ENCODE results near the gene VNN1.
"Not testable (repeated sequence)": the region's sequence is repeated elsewhere in the genome, so short reads cannot be mapped to it uniquely, and the experiment has no call there.

VNN1 gene

DNA sequence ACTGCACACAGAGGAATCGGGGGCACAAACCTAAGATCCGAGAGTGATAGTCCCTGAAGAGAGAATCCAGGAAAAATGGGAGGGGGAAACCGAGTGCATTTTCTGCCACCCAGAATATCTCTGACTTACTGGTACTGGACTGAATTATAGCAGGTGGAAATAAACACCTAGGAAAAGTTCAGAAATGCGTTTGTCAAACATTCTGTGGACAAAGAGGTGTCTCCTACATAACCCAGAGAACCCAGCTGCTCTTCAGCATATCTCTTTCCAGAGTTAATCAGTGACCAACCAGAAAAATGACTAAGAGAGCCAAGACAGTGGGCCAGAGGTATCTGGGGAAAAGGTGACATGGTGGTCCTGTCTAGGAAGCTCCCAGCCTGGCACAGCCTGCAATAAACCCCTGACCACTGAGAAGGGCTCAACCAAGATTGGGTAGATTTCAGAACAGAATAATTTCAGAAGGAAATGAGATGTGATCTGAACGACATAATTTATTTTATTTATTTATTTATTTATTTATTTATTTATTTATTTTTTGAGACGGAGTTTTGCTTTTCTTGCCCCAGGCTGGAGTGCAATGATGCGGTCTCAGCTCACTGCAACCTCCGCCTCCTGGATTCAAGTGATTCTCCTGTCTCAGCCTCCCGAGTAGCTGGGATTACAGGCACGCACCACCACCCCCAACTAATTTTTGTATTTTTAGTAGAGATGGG, 6.0 kb upstream of the VNN1 start:
- DNase-seq, result no peak

GRCh38 chr6:132715881-132716637, 2.2 kb upstream of the VNN1 start:
- no peak for DNase-seq

DNA sequence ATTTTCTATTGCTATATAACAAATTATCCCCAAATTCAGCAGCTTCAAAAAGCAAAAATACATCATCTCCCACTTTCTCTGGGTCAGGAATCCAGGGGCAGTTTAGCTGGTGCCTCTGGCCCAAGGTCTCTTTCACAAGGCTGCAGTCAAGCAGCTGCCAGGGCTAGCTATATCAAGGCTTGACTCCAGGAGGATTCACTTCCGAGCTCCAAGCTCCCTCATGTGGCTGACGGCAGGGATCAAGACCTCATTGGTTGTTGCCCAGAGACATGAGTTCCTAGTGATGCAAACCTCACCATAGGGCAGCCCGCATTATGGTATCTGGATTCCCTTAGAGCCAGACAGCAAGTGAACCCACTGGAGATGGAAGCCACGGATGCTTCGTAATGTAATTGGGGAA, 1.3 kb upstream of the VNN1 start:
- DNase-seq, result peak; percentile 29

DNA sequence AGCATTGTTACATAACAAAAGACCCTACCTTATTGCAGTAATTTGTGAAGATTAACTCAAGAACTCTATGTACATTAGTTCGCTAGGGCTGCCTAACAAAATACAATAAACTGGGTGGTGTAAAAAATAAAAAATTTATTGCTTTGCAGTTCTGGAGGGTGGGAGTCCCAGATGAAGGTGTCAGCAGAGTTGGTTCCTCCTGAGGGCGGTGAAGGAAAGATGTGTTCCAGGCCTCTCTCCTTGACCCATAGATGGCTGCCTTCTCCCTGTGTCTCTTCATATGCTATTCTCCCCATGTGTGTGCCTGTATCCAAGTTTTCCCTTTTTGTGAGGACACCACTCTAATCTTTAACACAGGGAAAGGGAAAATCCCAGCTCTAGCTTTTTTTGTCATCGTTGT, 305 bp upstream of the VNN1 start:
- no peak for DNase-seq

GRCh38 chr6:132712366-132712765, 1.5 kb downstream of the VNN1 start:
- DNase-seq, result no peak

- no peak for DNase-seq
Measured at GRCh38 chr6:132708771-132709170, 5.1 kb downstream of the VNN1 start.

DNA sequence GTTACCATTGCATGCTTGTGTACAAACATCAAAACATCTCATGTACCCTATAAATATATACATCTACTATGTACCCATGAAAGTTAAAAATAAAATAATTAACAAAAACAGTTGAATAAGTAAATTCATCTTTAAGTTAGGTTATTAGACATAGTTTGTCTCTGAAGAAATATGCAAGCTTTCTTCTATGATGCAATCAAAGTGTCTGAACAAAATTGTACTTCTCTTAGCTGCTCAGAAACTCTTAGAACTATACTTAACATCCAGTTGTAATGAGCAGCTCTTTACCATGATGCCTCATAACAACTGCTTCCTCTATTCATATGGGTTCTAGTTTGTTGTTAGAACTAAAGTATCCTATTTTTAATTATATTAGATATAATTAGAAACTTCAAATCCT, 5.9 kb downstream of the VNN1 start:
- no peak for DNase-seq

DNA sequence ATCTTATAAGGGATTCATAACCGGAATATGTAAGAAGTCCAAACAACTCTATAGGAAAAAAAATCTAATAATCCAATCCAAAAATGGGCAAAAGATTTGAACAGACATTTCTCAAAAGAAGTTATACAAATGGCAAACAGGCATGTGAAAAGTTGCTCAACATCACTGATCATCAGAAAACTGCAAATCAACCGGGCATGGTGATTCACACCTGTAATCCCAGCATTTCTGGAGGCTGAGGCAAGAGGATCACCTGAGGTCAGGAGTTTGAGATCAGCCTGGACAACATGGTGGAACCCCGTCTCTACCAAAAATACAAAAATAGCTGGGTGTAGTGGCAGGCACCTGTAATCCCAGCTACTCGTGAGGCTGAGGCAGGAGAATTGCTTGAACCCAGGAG, 7.1 kb downstream of the VNN1 start:
- DNase-seq, result not testable (repeated sequence)

DNA sequence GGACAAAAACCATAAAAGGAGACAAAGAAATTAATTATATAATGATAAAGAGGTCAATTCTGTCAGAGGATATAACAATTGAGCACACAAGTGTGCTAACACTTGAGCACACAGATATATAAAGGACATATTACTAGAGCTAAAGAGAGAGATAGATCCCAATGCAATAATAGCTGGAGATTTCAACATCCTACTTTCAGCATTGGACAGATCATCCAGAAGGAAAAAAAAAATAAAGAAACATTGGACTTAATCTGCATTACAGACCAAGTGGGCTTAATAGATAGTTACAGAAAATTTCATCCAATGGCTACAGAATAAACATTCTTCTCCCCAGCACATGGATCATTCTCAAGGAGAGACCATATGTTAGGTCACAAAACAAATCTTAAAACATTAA, 9.9 kb downstream of the VNN1 start:
- DNase-seq, result no peak

GRCh38 chr6:132698608-132699007, 15.2 kb downstream of the VNN1 start:
- DNase-seq, result no peak

- no peak for DNase-seq
Measured at GRCh38 chr6:132695773-132696172, 18.1 kb downstream of the VNN1 start.

DNA sequence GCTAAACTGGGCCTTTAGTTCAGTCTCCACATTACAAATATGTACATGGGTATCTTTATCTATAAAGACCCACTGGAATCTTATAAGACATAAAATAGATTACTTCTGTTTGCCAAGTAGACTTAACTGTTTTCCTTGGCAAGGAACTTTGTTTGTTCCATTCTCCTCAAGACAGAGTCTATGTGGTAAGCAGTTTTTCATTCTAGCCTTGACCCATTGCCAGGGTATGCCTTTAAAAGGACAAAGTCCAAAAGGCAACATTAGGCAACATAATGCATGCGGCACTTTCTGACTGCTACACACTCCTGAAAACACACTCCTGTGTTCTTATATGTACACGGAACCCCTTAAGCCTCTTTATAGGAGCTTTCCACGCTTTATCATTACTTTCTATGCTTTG, 20.4 kb downstream of the VNN1 start:
- DNase-seq, result no peak

- DNase-seq, result no peak
Measured at GRCh38 chr6:132690678-132691077, 23.2 kb downstream of the VNN1 start.

- DNase-seq, result peak; percentile 3
Measured at GRCh38 chr6:132687306-132687705, 26.5 kb downstream of the VNN1 start.

- no peak for DNase-seq
Measured at GRCh38 chr6:132686531-132686930, 27.3 kb downstream of the VNN1 start.

DNA sequence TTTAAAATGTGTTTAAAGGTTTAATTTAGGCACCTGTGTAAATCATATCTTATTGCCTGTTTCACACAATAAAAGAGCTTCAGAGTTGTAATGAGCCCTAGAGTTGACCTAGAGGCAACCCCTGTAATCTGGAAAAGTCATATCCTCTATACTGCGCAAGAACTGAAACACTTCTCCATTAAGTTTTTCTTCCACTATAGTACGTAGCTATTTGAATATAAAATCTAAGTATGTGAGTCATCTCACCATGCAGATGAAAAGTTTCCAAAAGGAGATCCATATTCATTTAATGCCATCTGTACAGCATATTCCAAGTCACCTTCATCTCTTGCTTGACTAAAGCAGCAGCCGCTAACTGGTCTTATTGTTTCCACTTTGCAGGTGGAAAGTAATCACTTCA, 28.8 kb downstream of the VNN1 start:
- no peak for DNase-seq

GRCh38 chr6:132684272-132684671, 29.6 kb downstream of the VNN1 start:
- no peak for DNase-seq

DNA sequence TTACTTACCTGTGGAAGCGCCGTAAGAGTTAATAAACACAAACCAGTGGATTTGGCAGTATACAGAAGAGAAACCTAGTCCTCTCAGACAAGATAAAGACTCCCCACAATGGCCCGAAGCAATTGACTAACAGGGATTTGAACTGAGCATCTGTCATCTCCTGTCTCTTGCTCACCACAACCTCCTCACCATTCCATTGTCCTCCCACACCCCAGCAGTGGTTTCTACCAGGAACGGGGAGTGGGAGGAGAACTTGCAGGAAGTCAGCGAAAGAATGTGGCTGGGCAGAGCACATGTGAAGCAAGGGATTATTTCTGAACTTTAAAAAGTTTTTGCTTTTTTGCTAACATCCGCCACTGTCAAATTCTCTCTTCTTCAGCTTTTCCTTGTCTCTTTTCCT, 30.3 kb downstream of the VNN1 start:
- DNase-seq, result peak; percentile 6

DNA sequence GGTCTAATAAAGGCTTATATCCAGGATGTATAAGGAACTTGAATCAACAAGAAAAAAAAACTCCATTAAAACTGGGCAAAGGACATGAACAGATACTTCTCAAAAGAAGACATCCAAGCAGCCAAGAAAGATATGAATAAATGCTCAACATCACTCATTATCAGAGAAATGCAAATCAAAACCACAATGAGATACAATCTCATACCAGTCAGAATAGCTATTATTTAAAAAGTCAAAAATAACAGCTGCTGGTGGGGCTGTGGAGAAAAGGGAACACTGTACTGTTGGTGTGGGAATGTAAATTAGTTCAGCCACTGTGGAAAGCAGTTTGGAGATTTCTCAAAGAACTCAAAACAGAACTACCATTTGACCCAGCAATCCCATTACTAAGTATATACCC, 34.8 kb downstream of the VNN1 start:
- not testable (repeated sequence) for DNase-seq

DNA sequence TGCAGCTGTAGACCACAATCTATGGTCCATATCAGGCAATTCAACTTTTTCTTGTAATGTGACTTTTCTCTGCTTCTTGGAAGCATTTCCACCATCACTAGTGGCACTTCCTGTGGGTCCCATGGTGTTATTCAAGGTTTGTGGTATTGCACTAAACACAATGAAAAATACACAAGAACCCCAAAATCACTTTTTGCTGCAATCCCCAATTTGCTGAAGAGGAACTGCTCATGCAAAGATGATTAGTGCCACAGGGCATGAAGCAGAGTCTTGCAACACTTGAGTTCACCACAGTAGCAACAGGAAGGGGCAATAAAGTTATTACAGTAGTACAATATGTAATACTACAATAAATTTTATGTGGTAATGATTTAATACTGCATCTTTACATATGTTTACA, 38.1 kb downstream of the VNN1 start:
- no peak for DNase-seq

GRCh38 chr6:132675002-132675401, 38.9 kb downstream of the VNN1 start:
- DNase-seq, result no peak

DNA sequence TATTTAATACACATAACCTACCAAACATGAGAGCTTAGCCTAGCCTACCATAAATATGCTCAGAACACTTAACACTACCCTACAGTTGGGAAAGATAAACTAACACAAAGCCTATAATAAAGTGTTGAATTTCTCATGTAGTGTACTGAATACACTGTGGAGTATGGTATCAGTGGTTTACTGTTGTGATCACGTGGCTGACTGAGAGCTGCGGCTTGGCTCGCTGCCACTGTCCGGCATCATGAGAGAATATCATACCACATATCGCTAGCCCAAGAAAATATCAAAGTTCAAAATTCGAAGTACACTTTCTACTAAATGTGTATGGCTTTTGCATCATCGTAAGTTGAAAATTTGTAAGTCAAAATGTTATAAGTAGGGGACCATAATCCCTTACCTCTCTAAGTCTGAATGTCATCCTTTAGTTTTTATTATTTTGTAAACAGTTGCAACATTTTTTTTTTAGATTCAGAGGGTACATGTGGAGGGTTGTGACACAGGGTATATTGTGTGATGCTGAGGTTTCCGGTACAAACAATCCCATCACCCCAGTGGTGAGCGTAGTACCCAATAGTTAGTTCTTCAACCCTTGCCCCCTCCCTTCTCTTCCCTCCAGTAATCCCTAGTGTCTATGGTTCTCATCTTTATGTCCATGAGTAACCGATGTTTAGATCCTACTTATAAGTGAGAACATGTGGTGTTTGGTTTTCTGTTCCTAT, 40.3 kb downstream of the VNN1 start:
- no peak for DNase-seq

DNA sequence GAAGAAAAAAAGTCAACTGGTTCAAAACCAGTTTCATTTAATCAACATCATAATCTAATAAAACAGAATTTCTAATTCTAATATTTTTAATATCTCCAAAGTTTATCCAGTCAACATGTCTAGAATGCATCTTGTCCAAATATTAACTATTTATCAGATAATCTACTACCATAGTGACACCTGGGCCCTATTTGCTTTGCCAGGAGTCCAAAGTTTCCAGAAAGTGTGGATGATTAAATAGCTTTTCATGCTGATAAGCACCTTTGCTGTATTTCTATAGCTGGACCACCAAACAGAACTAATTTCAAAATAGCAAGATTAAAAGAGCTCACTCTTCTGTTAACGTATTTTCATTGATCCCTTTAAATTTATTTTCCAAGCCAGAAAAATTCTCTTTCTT, 42.6 kb downstream of the VNN1 start:
- no peak for DNase-seq

- DNase-seq, result peak; percentile 40
Measured at GRCh38 chr6:132669690-132670291, 44.1 kb downstream of the VNN1 start.
